Measurements from ENCODE around the gene FAM114A1.
A peak's percentile ranks its signal among the peaks of the same experiment; 100 is the strongest.

FAM114A1 gene

DNA sequence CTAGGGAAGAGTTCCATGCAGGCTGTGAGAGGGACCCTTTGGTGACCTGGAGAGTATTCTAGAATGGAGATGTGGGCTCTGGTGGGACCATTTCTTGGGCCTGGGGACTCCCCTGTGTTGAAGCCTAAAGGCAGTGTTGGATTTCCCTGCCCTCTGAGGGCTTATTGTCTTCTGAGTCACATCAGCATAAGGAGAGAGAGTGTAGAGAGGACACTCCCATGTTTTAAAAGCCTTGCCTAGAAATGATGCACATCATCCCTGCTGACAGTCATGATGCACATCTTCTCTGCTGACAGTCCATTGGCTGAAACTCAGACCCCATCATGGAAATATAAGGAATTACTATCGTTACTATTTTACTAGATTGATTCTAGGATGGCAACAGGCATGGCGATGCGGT is 51.9 kb downstream of the FAM114A1 start:
- TF ChIP-seq, protein P1, sequence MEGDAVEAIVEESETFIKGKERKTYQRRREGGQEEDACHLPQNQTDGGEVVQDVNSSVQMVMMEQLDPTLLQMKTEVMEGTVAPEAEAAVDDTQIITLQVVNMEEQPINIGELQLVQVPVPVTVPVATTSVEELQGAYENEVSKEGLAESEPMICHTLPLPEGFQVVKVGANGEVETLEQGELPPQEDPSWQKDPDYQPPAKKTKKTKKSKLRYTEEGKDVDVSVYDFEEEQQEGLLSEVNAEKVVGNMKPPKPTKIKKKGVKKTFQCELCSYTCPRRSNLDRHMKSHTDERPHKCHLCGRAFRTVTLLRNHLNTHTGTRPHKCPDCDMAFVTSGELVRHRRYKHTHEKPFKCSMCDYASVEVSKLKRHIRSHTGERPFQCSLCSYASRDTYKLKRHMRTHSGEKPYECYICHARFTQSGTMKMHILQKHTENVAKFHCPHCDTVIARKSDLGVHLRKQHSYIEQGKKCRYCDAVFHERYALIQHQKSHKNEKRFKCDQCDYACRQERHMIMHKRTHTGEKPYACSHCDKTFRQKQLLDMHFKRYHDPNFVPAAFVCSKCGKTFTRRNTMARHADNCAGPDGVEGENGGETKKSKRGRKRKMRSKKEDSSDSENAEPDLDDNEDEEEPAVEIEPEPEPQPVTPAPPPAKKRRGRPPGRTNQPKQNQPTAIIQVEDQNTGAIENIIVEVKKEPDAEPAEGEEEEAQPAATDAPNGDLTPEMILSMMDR (conservative IDR thresholded peaks at IDR 0.05): no peak
- no peak overlapping the region for H3K27ac ChIP-seq

DNA sequence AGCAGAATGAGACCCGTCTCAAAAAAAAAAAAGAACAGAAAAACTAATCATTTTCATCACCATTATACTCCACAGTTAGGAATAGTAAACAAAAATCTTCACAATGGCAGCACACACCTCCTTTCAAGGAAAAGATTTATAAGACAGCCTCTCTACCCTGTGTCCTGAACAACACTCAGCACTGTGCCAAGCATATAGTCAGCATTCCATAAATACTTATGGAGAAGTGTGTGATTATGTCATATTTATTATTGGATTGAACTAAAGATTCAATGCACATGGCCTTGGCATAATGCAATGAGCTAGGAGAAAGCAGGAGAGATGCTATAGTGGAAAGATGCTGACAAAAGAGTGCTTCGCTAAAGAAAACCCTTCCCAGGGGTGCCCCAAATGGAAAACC is 52.6 kb downstream of the FAM114A1 start:
- TF ChIP-seq, protein P1 (conservative IDR thresholded peaks at IDR 0.05): no peak
- H3K27ac ChIP-seq: no peak overlapping the region

DNA sequence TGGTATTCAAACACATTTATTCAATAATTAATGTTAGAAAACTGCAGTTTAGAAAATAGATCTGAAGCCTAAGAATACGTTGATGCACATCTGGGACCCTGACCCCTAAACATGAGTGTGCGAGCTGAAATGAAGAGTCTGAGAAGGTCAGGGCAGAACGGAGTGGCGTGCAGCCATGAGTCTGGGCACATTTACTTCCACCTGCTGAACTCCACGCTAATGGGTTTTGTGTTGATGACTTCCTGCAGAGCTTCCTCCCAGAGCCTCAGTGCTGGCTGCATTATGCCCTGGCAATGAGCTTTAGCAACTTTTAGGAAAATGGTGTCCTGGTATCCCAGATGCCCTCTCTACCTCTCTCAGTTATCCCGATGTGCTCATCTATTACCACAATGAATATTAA is 53.1 kb downstream of the FAM114A1 start:
- TF ChIP-seq, protein P1 (conservative IDR thresholded peaks at IDR 0.05): no peak
- no peak overlapping the region for H3K27ac ChIP-seq

DNA sequence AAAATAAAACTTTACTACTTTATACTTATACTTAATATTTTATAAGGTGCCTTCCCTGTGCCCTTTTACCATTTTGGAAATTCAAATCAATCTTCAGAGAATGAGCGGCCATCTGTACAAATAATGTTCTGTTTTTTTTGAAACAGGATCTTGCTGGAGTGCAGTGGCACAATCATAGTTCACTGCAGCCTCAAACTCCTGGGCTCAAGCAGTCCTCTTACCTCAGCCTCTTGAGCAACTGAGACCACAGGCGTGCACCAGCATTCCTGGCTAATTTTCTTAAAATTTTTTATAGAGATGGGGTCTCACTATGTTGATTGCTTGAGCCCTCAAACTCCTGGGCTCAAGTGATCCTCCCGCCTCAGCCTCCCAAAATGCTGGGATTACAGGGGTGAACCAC is 53.5 kb downstream of the FAM114A1 start:
- TF ChIP-seq, protein P1 (conservative IDR thresholded peaks at IDR 0.05): no peak

DNA sequence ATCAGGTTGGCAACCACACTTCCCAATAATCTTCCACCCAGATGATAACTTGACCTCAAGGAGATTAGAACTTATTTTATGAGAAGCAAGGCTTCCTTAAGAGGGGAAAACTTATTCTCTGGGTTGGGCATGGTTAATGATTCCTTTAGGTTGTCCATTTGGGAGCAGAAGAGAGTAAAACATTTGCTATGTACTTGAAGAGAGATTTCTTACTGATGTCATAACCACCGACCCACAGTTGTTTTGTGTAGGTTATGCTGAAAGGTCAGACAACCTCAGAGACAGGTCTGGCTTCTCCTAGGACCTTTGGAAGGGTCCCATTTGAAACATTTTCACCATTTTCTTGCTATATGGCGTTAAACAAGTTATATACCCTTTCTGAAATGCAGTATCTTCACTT is 56.1 kb downstream of the FAM114A1 start:
- H3K27ac ChIP-seq: no peak overlapping the region; the same call in 1 of the 2 replicates
- TF ChIP-seq, protein P1 (conservative IDR thresholded peaks at IDR 0.05): no peak

More for the DNA sequence above, 53.5 kb downstream of the FAM114A1 start:
- no peak overlapping the region for H3K27ac ChIP-seq

DNA sequence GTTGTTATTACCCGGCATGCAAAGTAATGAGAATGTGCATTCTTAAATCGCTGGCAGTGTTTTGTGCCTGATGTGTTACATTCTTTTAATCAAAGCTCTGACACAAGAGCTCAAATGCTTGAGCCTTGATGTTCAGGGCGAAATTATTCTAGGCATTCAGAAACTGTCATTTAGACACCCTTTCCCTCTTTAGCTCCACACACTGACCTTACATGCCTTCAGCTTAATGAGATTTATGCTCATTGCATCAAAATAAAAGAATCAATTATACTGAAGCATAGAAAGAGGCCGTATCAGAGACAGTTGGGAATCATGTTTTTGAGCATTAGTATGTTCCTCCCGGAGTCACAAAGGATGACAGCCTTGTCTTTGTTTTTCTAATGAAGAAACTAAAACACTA is 56.7 kb downstream of the FAM114A1 start:
- TF ChIP-seq, protein P1 (conservative IDR thresholded peaks at IDR 0.05): no peak
- peak overlapping the region; percentile 91; the same call in 1 of the 2 replicates for H3K27ac ChIP-seq

DNA sequence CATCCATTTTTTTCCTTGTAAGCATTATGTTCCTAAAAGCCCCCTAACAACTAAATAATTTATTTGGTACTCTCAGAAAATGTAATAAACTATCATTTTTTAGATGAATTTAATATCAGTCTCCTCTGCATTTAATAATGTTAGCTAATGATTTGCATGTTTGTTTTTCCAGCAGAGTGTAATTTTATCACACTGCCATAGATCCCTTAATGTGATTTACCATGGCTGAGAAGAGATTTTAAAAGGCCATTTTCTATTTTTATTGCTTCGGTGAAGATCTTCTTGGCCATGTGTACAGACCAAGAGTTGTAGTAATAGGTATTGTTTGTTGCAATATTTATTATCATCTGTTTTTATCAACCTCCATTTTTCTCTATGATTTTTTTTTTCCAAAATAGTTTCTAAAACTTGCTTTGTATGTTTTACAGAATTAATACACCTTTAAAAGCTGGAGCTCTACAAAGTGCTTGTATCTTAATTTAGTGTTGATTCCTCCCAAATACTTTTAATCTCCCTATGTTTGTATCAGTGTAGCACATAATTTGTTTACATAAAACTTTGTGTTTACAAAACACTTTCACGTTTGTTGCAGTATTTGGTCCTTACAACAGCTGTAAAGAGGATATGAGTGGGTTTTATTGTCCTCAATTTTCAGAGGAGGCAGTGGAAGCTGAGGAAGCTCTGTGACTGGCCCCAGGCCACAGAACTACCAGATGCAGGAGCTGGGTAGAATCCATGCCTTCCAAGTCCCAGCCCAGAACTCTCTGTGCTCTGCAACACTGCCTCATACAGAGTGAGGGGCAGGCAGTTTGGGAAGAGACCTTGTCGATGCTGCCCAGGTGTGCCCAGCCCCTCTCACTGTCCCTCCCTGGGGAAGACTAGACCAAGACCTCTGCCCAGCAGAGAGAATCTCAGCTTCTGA is 58.1 kb downstream of the FAM114A1 start:
- TF ChIP-seq, protein P1 (conservative IDR thresholded peaks at IDR 0.05): no peak
- H3K27ac ChIP-seq: peak overlapping the region; percentile 91

Measured in VCaP (cell line).